Type B pancreatic cell (in vitro differentiated cells): ENCODE measurements around the gene INSM1. TPM values are rescaled to one million over a fixed set of nuclear protein-coding genes. Genes with fewer than 3 reads are reported as not detected.

Source experiments
- DNase-seq: peaks from one replicate; pipeline ENCODE4 v3.0.0; 2021; ENCODE audit warnings: mixed read lengths; ENCODE audit not compliant: unreplicated experiment; ENCODE audit errors: extremely low spot score
- H3K27ac Mint-ChIP-seq: 2 replicates; pipeline ENCODE4 v1.8.0; 2021; ENCODE audit warnings: mild to moderate bottlenecking, mixed read lengths
- H3K27me3 Mint-ChIP-seq: 2 replicates; pipeline ENCODE4 v1.8.0; 2021; ENCODE audit warnings: mixed read lengths
- H3K36me3 Mint-ChIP-seq: 2 replicates; pipeline ENCODE4 v1.8.0; 2021; ENCODE audit warnings: mixed read lengths
- H3K4me1 Mint-ChIP-seq: one replicate; pipeline ENCODE4 v1.8.0; 2021; ENCODE audit warnings: mixed read lengths; ENCODE audit not compliant: unreplicated experiment
- H3K4me3 Mint-ChIP-seq: 2 replicates; pipeline ENCODE4 v1.8.0; 2021; ENCODE audit warnings: mild to moderate bottlenecking, mixed read lengths
- H3K9me3 Mint-ChIP-seq: 2 replicates; pipeline ENCODE4 v1.8.0; 2021; ENCODE audit warnings: mixed read lengths
- CTCF ChIP-seq: fragments of 200-600 bp; sonication (generic); conservative IDR thresholded peaks from 2 replicates; pipeline ENCODE4 v1.5.0; 2021; ENCODE audit warnings: antibody characterized with exemption, mild to moderate bottlenecking
- total RNA-seq: library from RNA; stranded (reverse); gene quantifications from 2 replicates; pipeline ENCODE4 v1.2.1, GENCODE V29; 2021; ENCODE audit warnings: low replicate concordance

Gene INSM1
- total RNA-seq, 1 donor from 2014 or later, result 36.0 TPM

- Mint-ChIP-seq H3K27me3 (no peaks in the 10 kb centered on the region), H3K4me1 (peaks cover 6% of the 10 kb centered on the region), H3K27ac (no peak overlapping the region), H3K9me3 (no peaks in the 10 kb centered on the region), H3K4me3 (no peak overlapping the region), H3K36me3 (no peaks in the 10 kb centered on the region)
- no peak for DNase-seq
- TF ChIP-seq CTCF, result no peak
Measured at GRCh38 chr20:20404633-20405032, 36.7 kb downstream of the INSM1 start.

- DNase-seq, result no peak
- no peak overlapping the region for H3K27ac Mint-ChIP-seq
- peaks cover 2% of the 10 kb centered on the region for H3K27me3 Mint-ChIP-seq
- H3K4me1 Mint-ChIP-seq, result peaks cover 4% of the 10 kb centered on the region
- H3K4me3 Mint-ChIP-seq, result no peak overlapping the region
- TF ChIP-seq CTCF, result no peak
- H3K9me3 Mint-ChIP-seq, result no peaks in the 10 kb centered on the region
- no peaks in the 10 kb centered on the region for H3K36me3 Mint-ChIP-seq
Measured at GRCh38 chr20:20405623-20406022, 37.7 kb downstream of the INSM1 start.

GRCh38 chr20:20406306-20406705, 38.4 kb downstream of the INSM1 start:
- H3K27me3 Mint-ChIP-seq, result peaks cover 5% of the 10 kb centered on the region
- H3K9me3 Mint-ChIP-seq, result no peaks in the 10 kb centered on the region
- no peak overlapping the region for H3K4me3 Mint-ChIP-seq
- H3K27ac Mint-ChIP-seq, result no peak overlapping the region
- H3K4me1 Mint-ChIP-seq, result peaks cover 7% of the 10 kb centered on the region
- no peaks in the 10 kb centered on the region for H3K36me3 Mint-ChIP-seq
- no peak for TF ChIP-seq CTCF
- no peak for DNase-seq

GRCh38 chr20:20407891-20408805, 40.2 kb downstream of the INSM1 start:
- H3K27me3 Mint-ChIP-seq, result peaks cover 5% of the 10 kb centered on the region
- H3K4me3 Mint-ChIP-seq, result no peak overlapping the region
- peaks cover 17% of the 10 kb centered on the region for H3K4me1 Mint-ChIP-seq
- no peak for DNase-seq
- TF ChIP-seq CTCF, result peak; percentile 63
- H3K9me3 Mint-ChIP-seq, result no peaks in the 10 kb centered on the region
- no peak overlapping the region for H3K27ac Mint-ChIP-seq
- H3K36me3 Mint-ChIP-seq, result no peaks in the 10 kb centered on the region

- no peak for TF ChIP-seq CTCF
- Mint-ChIP-seq H3K36me3 (no peaks in the 10 kb centered on the region), H3K27ac (no peak overlapping the region), H3K4me1 (peaks cover 22% of the 10 kb centered on the region), H3K27me3 (peaks cover 5% of the 10 kb centered on the region), H3K9me3 (no peaks in the 10 kb centered on the region), H3K4me3 (no peak overlapping the region)
- DNase-seq, result no peak
Measured at GRCh38 chr20:20409331-20409730, 41.4 kb downstream of the INSM1 start.
